H1 (cell line): ENCODE data around the gene SCRN1. TPM values are rescaled to one million over a fixed set of nuclear protein-coding genes. Genes with fewer than 3 reads are reported as not detected.

Source experiments
- CTCF ChIA-PET: fragments of 300-600 bp; sonication (Branson Sonifier 250); formaldehyde crosslinking; loops from one replicate; lab custom pipeline; 2021; ENCODE audit not compliant: partially characterized antibody; lab: Charles Lee
- POLR2A ChIA-PET: fragments of 300-600 bp; sonication (Branson Sonifier 250); formaldehyde crosslinking; loops from one replicate; lab custom pipeline; 2021; ENCODE audit warnings: inconsistent platforms; ENCODE audit not compliant: partially characterized antibody; lab: Charles Lee
- DNase-seq, 2 experiments: peaks; one replicate each; pipeline versions ENCODE4 v3.0.0 to v3.0.0-alpha.2; 2010 to 2022; ENCODE audit warnings: low spot score in 2 of 2, low read depth in 1 of 2, mixed read lengths in 1 of 2
- FAIRE-seq: peaks from 2 replicates; lab custom pipeline; 2011; peaks lifted over from hg19 to GRCh38; lab: Jason Lieb, UNC
- H2AFZ ChIP-seq: 2 replicates; pipeline ENCODE4 v1.8.1; 2012; ENCODE audit warnings: low read length, inconsistent platforms
- H2AK5ac ChIP-seq: 2 replicates; pipeline ENCODE4 v1.6.1; 2013; ENCODE audit warnings: low read depth, low read length
- H2BK120ac ChIP-seq: replicated peaks from 2 replicates; pipeline ENCODE3; 2013; ENCODE audit warnings: low read depth, low read length, inconsistent platforms
- H2BK12ac ChIP-seq: 2 replicates; pipeline ENCODE4 v1.6.1; 2013; ENCODE audit warnings: low read depth, low read length
- H2BK15ac ChIP-seq: 2 replicates; pipeline ENCODE4 v1.6.1; 2013; ENCODE audit warnings: low read length
- H2BK20ac ChIP-seq: 2 replicates; pipeline ENCODE4 v1.6.1; 2013; ENCODE audit warnings: low read length
- H2BK5ac ChIP-seq: 2 replicates; pipeline ENCODE4 v1.6.1; 2013; ENCODE audit warnings: low read depth, low read length
- H3K14ac ChIP-seq: 2 replicates; pipeline ENCODE4 v1.6.1; 2013; ENCODE audit warnings: inconsistent platforms; ENCODE audit not compliant: insufficient read length
- H3K18ac ChIP-seq: 2 replicates; pipeline ENCODE4 v1.6.1; 2013; ENCODE audit warnings: low read length; ENCODE audit errors: extremely low read depth
- H3K23ac ChIP-seq: 2 replicates; pipeline ENCODE4 v1.6.1; 2013; ENCODE audit warnings: inconsistent platforms; ENCODE audit not compliant: insufficient read length
- H3K23me2 ChIP-seq: 2 replicates; pipeline ENCODE4 v1.6.1; 2013; ENCODE audit warnings: low read depth, low read length
- H3K27ac ChIP-seq: 2 replicates; pipeline ENCODE4 v1.6.1; 2011; ENCODE audit warnings: low read depth, low read length, inconsistent platforms
- H3K27me3 ChIP-seq, 4 experiments: replicated peaks in 1 of 4; 1 replicate in 1 of 4; 2 replicates in 3 of 4; pipeline versions ENCODE4 v1.6.1 to v1.8.1; 2011 to 2013; ENCODE audit warnings: low read length in 3 of 4, mild to moderate bottlenecking in 3 of 4, inconsistent platforms in 2 of 4, mixed read lengths in 2 of 4, moderate library complexity in 1 of 4; ENCODE audit not compliant: control insufficient read depth in 3 of 4, insufficient read depth in 3 of 4; ENCODE audit errors: extremely low read depth in 1 of 4
- H3K36me3 ChIP-seq, 4 experiments: 2 replicates each; pipeline versions ENCODE4 v1.6.1 to v1.8.1; 2011 to 2013; ENCODE audit warnings: mild to moderate bottlenecking in 4 of 4, low read length in 3 of 4, moderate library complexity in 2 of 4, control low read depth in 1 of 4, inconsistent platforms in 1 of 4; ENCODE audit not compliant: insufficient read depth in 4 of 4, control insufficient read depth in 2 of 4
- H3K4ac ChIP-seq: replicated peaks from 2 replicates; pipeline ENCODE3; 2013; ENCODE audit warnings: low read length, low read depth, mixed read lengths, inconsistent platforms; ENCODE audit not compliant: insufficient read length
- H3K4me1 ChIP-seq, 4 experiments: replicated peaks in 1 of 4; 1 replicate in 1 of 4; 2 replicates in 3 of 4; pipeline versions ENCODE4 v1.6.1 to v1.8.1; 2011 to 2013; ENCODE audit warnings: low read length in 3 of 4, inconsistent platforms in 2 of 4, mixed read lengths in 1 of 4; ENCODE audit not compliant: insufficient read depth in 4 of 4, control insufficient read depth in 3 of 4
- H3K4me2 ChIP-seq, 2 experiments: 2 replicates each; pipeline versions ENCODE4 v1.6.1 to v1.8.1; 2011 to 2013; ENCODE audit warnings: low read depth in 2 of 2, low read length in 2 of 2, control low read depth in 1 of 2, inconsistent platforms in 1 of 2, mild to moderate bottlenecking in 1 of 2; ENCODE audit not compliant: insufficient read depth in 1 of 2
- H3K4me3 ChIP-seq, 4 experiments: fragments of 200-600, 300-600 bp in 1 of 4; sonication (generic), shearing (Covaris generic), sonication (Bioruptor Twin) in 1 of 4; 2 replicates each; pipeline versions ENCODE4 v1.5.1 to v1.8.1; 2011 to 2016; ENCODE audit warnings: low read length in 4 of 4, low read depth in 3 of 4, control low read depth in 2 of 4, inconsistent platforms in 2 of 4, mild to moderate bottlenecking in 2 of 4, mixed read lengths in 1 of 4, moderate library complexity in 1 of 4; ENCODE audit not compliant: insufficient read depth in 2 of 4; ENCODE audit errors: extremely low read depth in 1 of 4
- H3K56ac ChIP-seq: replicated peaks from 2 replicates; pipeline ENCODE3; 2013; ENCODE audit warnings: low read depth, mild to moderate bottlenecking, mixed read lengths, low read length, inconsistent platforms; ENCODE audit not compliant: insufficient read length
- H3K79me1 ChIP-seq: 2 replicates; pipeline ENCODE4 v1.6.1; 2013; ENCODE audit warnings: low read depth, low read length, control low read depth
- H3K79me2 ChIP-seq, 2 experiments: 2 replicates each; pipeline versions ENCODE4 v1.6.1 to v1.8.1; 2012 to 2013; ENCODE audit warnings: low read length in 2 of 2, mild to moderate bottlenecking in 2 of 2, inconsistent platforms in 1 of 2; ENCODE audit not compliant: insufficient read depth in 2 of 2, control insufficient read depth in 1 of 2
- H3K9ac ChIP-seq, 4 experiments: replicated peaks in 1 of 4; 1 replicate in 1 of 4; 2 replicates in 3 of 4; pipeline versions ENCODE4 v1.6.1 to v1.8.1; 2011 to 2013; ENCODE audit warnings: low read depth in 3 of 4, low read length in 3 of 4, control low read depth in 2 of 4, mild to moderate bottlenecking in 2 of 4, moderate library complexity in 2 of 4, inconsistent platforms in 1 of 4; ENCODE audit errors: extremely low read depth in 1 of 4
- H3K9me3 ChIP-seq, 2 experiments: 2 replicates each; pipeline versions ENCODE4 v1.6.1 to v1.8.1; 2012 to 2013; ENCODE audit warnings: mild to moderate bottlenecking in 2 of 2, moderate library complexity in 2 of 2, control low read depth in 1 of 2, inconsistent platforms in 1 of 2, low read depth in 1 of 2, low read length in 1 of 2, mixed read lengths in 1 of 2; ENCODE audit not compliant: insufficient read depth in 2 of 2
- H4K20me1 ChIP-seq, 2 experiments: replicated peaks in 1 of 2; 2 replicates each; pipeline versions ENCODE3 to v1.8.1; 2011 to 2013; ENCODE audit warnings: inconsistent platforms in 2 of 2, low read length in 2 of 2, mild to moderate bottlenecking in 1 of 2; ENCODE audit not compliant: insufficient read depth in 2 of 2, control insufficient read depth in 1 of 2
- H4K5ac ChIP-seq: 2 replicates; pipeline ENCODE4 v1.6.1; 2013; ENCODE audit warnings: low read length, low read depth, mixed read lengths, inconsistent platforms; ENCODE audit not compliant: insufficient read length
- H4K8ac ChIP-seq: 2 replicates; pipeline ENCODE4 v1.8.0; 2013; ENCODE audit warnings: mild to moderate bottlenecking, moderate library complexity, low read length, inconsistent platforms; ENCODE audit not compliant: insufficient read depth; ENCODE audit errors: extremely low read depth
- H4K91ac ChIP-seq: replicated peaks from 2 replicates; pipeline ENCODE3; 2013; ENCODE audit warnings: low read length, mixed read lengths, inconsistent platforms; ENCODE audit not compliant: insufficient read length
- CREB1 ChIP-seq: IDR thresholded peaks from 2 replicates; pipeline ENCODE4 v1.6.1; 2012; ENCODE audit warnings: inconsistent platforms
- PHF8 ChIP-seq: fragments of 200-600 bp; sonication (generic); conservative IDR thresholded peaks from 2 replicates; pipeline ENCODE4 v1.7.1; 2012; ENCODE audit warnings: low read depth, mild to moderate bottlenecking, inconsistent platforms, low read length, moderate library complexity
- RAD21 ChIP-seq, 2 experiments: IDR thresholded peaks in 1 of 2; conservative IDR thresholded peaks in 1 of 2; 2 replicates each; pipeline ENCODE4 v1.6.1; 2011; ENCODE audit warnings: low read depth in 2 of 2, low read length in 2 of 2, improper control_type of control experiment in 1 of 2, inconsistent platforms in 1 of 2, mild to moderate bottlenecking in 1 of 2, moderate library complexity in 1 of 2
- SP1 ChIP-seq: IDR thresholded peaks from 2 replicates; pipeline ENCODE4 v1.6.1; 2011; ENCODE audit warnings: low read depth, low read length
- TAF1 ChIP-seq: IDR thresholded peaks from 2 replicates; pipeline ENCODE4 v1.6.1; 2011; ENCODE audit warnings: mild to moderate bottlenecking, low read depth, low read length
- TAF7 ChIP-seq: optimal IDR thresholded peaks from 2 replicates; pipeline ENCODE3; 2011; ENCODE audit warnings: low read depth, mild to moderate bottlenecking, inconsistent platforms, low read length, moderate library complexity, borderline replicate concordance
- TBP ChIP-seq: IDR thresholded peaks from 2 replicates; pipeline ENCODE4 v1.6.1; 2011; ENCODE audit warnings: low read depth, low read length, improper control_type of control experiment
- WGBS, 2 experiments: shearing (Covaris generic) in 1 of 2; methylation state at CpG; one replicate each; pipeline versions ENCODE4 v1.1.6 to v1.1.7; 2013 to 2015; ENCODE audit warnings: low lambda C conversion rate in 2 of 2, mixed read lengths in 2 of 2, inconsistent platforms in 1 of 2, low coverage in 1 of 2, missing lambda C conversion rate in 1 of 2; ENCODE audit not compliant: insufficient replicate concordance in 2 of 2, insufficient coverage in 1 of 2, insufficient read length in 1 of 2; ENCODE audit errors: extremely low coverage in 1 of 2, missing lambda C conversion rate in 1 of 2; 5-methylcytosine and 5-hydroxymethylcytosine counted together
- polyA plus RNA-seq, 7 experiments: library from polyadenylated mRNA; depleted of rRNA in 3 of 7; stranded (reverse) in 5 of 7; unstranded in 2 of 7; fragments of >200 nt in 5 of 7; fragments of 200-250 nt in 2 of 7; gene quantifications; 1 replicate in 5 of 7; 2 replicates in 1 of 7; 4 replicates in 1 of 7; pipeline versions ENCODE4 v1.2.1 to v1.2.3, GENCODE V29; 2011 to 2013; ENCODE audit warnings: missing spikeins in 2 of 7, mixed read lengths in 2 of 7
- total RNA-seq: library from RNA; stranded (reverse); fragmentation: NEBNext Ultra II Directional; extraction: Animal tissue kit (Norgen Biotek cat#: 25700); gene quantifications from 2 replicates; pipeline ENCODE4 v1.2.1, GENCODE V29; 2021
- TF ChIP-seq, protein P1 (sequence below), 3 experiments: IDR thresholded peaks; 1 replicate in 2 of 3; 2 replicates in 1 of 3; pipeline versions ENCODE4 v1.5.1 to v1.6.1; 2011; ENCODE audit warnings: low read length in 3 of 3, mild to moderate bottlenecking in 3 of 3, inconsistent platforms in 2 of 3, low read depth in 1 of 3, moderate library complexity in 1 of 3; ENCODE audit not compliant: insufficient read depth in 1 of 3; ENCODE audit errors: control extremely low read depth in 1 of 3
- TF ChIP-seq, protein P2 (sequence below): IDR thresholded peaks from 2 replicates; pipeline ENCODE4 v1.6.1; 2012; ENCODE audit warnings: inconsistent platforms

SCRN1 gene
- total and polyA plus RNA-seq, 2 of the 8 experiments (the other 6 are each of a cell fraction or from before 2014, with no cell fraction given), result 36.0 to 75.8 TPM

DNA sequence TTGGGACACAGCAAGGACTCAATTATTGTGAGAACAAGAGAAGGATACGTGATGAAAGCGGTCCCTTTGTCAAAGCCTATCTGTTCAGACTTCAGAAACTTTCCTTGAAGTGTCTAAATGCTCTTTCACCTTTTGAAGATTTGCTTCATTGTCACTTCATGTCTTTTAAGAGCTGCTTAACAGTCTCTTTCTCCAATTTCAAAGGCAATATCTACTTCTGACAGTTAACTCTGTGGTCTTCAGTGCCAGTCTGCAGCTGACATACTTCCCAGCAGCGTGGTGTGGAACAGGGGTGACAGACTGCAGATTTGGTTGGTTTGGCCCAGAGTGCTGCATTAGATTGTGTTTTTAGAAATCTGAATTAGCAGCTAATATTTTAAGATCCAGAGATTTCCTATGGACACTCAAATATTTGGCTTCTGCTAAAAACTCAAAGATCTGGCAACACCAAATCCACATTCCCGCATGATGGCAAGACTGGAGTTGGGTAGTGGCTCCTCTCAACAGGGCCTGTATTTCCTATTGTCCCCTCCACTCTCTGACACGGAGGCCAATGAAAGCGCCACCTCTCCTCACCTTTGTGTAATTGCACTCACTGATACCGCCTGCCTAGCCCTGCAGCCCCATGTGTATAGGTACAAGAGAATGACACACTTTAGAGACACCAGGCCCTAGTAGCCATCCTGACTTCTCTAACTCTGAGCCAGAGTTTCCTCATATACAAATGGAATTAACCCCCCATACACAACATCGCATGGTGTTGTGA, 11.5 kb downstream of the SCRN1 start:
- WGBS, 2 experiments, result 42% methylated on average over 8 of the region's 8 CpGs; no CpG with 5 or more reads in 1 of the 2 experiments

More for the DNA sequence above, 11.5 kb downstream of the SCRN1 start:
- H3K4me1 ChIP-seq, result no peaks in the 10 kb centered on the region
- no peak overlapping the region for H2BK15ac ChIP-seq
- CTCF ChIA-PET, result interaction anchor here (0.5 to 4.1 kb wide), 28 partner anchors 9 to 1547 kb away, joined by 3 to 29 read pairs (median 4); partner anchors contain the start of genes MTURN and SCRN1
- H3K56ac ChIP-seq, result no peak overlapping the region
- no peak overlapping the region for H2AFZ ChIP-seq
- no peak overlapping the region for H3K18ac ChIP-seq
- H4K20me1 ChIP-seq, result peaks cover 3 to 5% of the 10 kb centered on the region in 2 experiments
- H3K23me2 ChIP-seq, result no peaks in the 10 kb centered on the region
- H3K14ac ChIP-seq, result no peak overlapping the region
- no peak overlapping the region for H2BK20ac ChIP-seq
- no peak overlapping the region for H2BK120ac ChIP-seq
- no peak overlapping the region for H3K4me3 ChIP-seq
- no peak overlapping the region for H2BK12ac ChIP-seq
- H4K5ac ChIP-seq, result no peak overlapping the region
- no peak overlapping the region for H3K9ac ChIP-seq
- POLR2A ChIA-PET, result interaction anchor here (0.7 to 1.2 kb wide), 2 partner anchors 9 to 33 kb away, joined by 3 read pairs; no protein-coding TSS in a partner anchor
- no peak overlapping the region for H4K8ac ChIP-seq
- no peak overlapping the region for H3K4me2 ChIP-seq
- TF ChIP-seq TAF1 (no peak), SP1 (no peak), RAD21 (IDR thresholded peaks at IDR 0.05 in 1 of 2, conservative IDR thresholded peaks at IDR 0.05 in 1 of 2; ENCODE audit: low read depth in 2 of 2, low read length in 2 of 2) (peak; percentile 33 to 48; a peak in 3 of 4 replicates), TBP (peak; percentile 50), CREB1 (peak; percentile 59; the same call in 1 of the 2 replicates), TAF7 (no peak), PHF8 (no peak)
- TF ChIP-seq, protein P1, sequence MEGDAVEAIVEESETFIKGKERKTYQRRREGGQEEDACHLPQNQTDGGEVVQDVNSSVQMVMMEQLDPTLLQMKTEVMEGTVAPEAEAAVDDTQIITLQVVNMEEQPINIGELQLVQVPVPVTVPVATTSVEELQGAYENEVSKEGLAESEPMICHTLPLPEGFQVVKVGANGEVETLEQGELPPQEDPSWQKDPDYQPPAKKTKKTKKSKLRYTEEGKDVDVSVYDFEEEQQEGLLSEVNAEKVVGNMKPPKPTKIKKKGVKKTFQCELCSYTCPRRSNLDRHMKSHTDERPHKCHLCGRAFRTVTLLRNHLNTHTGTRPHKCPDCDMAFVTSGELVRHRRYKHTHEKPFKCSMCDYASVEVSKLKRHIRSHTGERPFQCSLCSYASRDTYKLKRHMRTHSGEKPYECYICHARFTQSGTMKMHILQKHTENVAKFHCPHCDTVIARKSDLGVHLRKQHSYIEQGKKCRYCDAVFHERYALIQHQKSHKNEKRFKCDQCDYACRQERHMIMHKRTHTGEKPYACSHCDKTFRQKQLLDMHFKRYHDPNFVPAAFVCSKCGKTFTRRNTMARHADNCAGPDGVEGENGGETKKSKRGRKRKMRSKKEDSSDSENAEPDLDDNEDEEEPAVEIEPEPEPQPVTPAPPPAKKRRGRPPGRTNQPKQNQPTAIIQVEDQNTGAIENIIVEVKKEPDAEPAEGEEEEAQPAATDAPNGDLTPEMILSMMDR (IDR thresholded peaks at IDR 0.05; ENCODE audit: control extremely low read depth in 1 of 3, insufficient read depth in 1 of 3, low read depth in 1 of 3, low read length in 3 of 3), result peak; percentile 66 to 81 (median 69)
- TF ChIP-seq, protein P2, sequence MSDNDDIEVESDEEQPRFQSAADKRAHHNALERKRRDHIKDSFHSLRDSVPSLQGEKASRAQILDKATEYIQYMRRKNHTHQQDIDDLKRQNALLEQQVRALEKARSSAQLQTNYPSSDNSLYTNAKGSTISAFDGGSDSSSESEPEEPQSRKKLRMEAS, result peak; percentile 19; the same call in 1 of the 2 replicates
- TF ChIP-seq, all 59 proteins: peak for 5
- Histone ChIP-seq H2BK5ac (no peak overlapping the region), H3K79me1 (peaks cover 5% of the 10 kb centered on the region; the same call in 1 of the 2 replicates), H2AK5ac (no peak overlapping the region), H3K79me2 (peaks cover 7 to 62% of the 10 kb centered on the region in 2 experiments; a peak in 3 of 4 replicates), H3K23ac (no peak overlapping the region), H3K36me3 (no peaks in the 10 kb centered on the region), H3K27me3 (no peaks in the 10 kb centered on the region), H3K4ac (no peak overlapping the region), H3K27ac (no peak overlapping the region), H4K91ac (no peak overlapping the region), H3K9me3 (no peaks in the 10 kb centered on the region)
- DNase-seq, result peak in 1 of 2 experiments; percentile 62
- peak; percentile 80 for FAIRE-seq
